Right lobe of liver (tissue), 4 donors: ENCODE results near the gene AVPR1B.

Source experiments
- CTCF ChIP-seq, 4 donors: fragments of 200-600 bp in 3 of 4; fragments of 450-650 bp in 1 of 4; IDR thresholded peaks; one replicate each; pipeline versions ENCODE4 v1.5.1 to v1.8.0; 2016 to 2022; ENCODE audit warnings: antibody characterized with exemption in 4 of 4, mild to moderate bottlenecking in 2 of 4
- POLR2A ChIP-seq: fragments of 450-650 bp; IDR thresholded peaks from one replicate; pipeline ENCODE4 v1.6.1; 2017; ENCODE audit warnings: antibody characterized with exemption, mild to moderate bottlenecking
- donor health status: DM: no; HTN: no; CAD: no.
- donor health status: DM: no; HTN: no; CAD: no.
- donor health status: DM: no; HTN: yes; CAD: no.

GRCh38 chr1:206142011-206142410 is 24.8 kb upstream of the AVPR1B start:
- no peak for TF ChIP-seq CTCF (IDR thresholded peaks at IDR 0.05)
- TF ChIP-seq POLR2A, result no peak
